ENCODE data around the gene BSN. TPM values are rescaled to one million over a fixed set of nuclear protein-coding genes. Genes with fewer than 3 reads are reported as not detected.

The BSN gene
- total and polyA plus RNA-seq, 2 experiments from 2014 or later: 0.50 to 5.1 TPM

- H3K79me2 ChIP-seq (replicated peaks; ENCODE audit: insufficient read depth): no peaks in the 10 kb centered on the region
- DNase-seq (ENCODE audit: low spot score): no peak
- H3K9me3 Mint-ChIP-seq: no peaks in the 10 kb centered on the region
- peaks cover 18% of the 10 kb centered on the region for H3K4me1 Mint-ChIP-seq
- TF ChIP-seq NANOG (IDR thresholded peaks at IDR 0.05; ENCODE audit: borderline replicate concordance) (no peak), STAT1 (IDR thresholded peaks at IDR 0.05; ENCODE audit: unreplicated experiment) (no peak)
- no peak overlapping the region for H3K27ac ChIP-seq (ENCODE audit: low read depth)
- no peak overlapping the region for H3K4me3 ChIP-seq
- no peaks in the 10 kb centered on the region for H3K9me2 ChIP-seq (ENCODE audit: insufficient read depth)
- peaks cover 6% of the 10 kb centered on the region for H4K20me1 ChIP-seq (replicated peaks; ENCODE audit: insufficient read depth)
- H3K36me3 Mint-ChIP-seq (ENCODE audit: low read depth): peaks cover 15% of the 10 kb centered on the region
- H3K27me3 ChIP-seq (ENCODE audit: insufficient read depth): no peaks in the 10 kb centered on the region
- H3K36me3 ChIP-seq (ENCODE audit: insufficient read depth): no peaks in the 10 kb centered on the region
- H3F3A ChIP-seq (replicated peaks; ENCODE audit: low read depth): no peaks in the 10 kb centered on the region; the same call in 1 of the 2 replicates
- H3K27me3 Mint-ChIP-seq (ENCODE audit: insufficient read depth, low read depth, poor library complexity): peaks cover 24% of the 10 kb centered on the region
- no peak for ATAC-seq
- H3K4me1 ChIP-seq (ENCODE audit: insufficient read depth): no peaks in the 10 kb centered on the region
- H3K4me2 ChIP-seq: no peak overlapping the region
- no peak overlapping the region for H3K4me3 Mint-ChIP-seq
- no peak overlapping the region for H3K27ac Mint-ChIP-seq
- H2AFZ ChIP-seq: no peak overlapping the region
Measured at GRCh38 chr3:49704629-49705028, 150.4 kb downstream of the BSN start.

GRCh38 chr3:49705390-49705960 is 151.2 kb downstream of the BSN start:
- DNase-seq (ENCODE audit: low spot score) (no peak), ATAC-seq (no peak)
- H3K4me3 Mint-ChIP-seq: no peak overlapping the region
- Histone ChIP-seq H3K79me2 (replicated peaks; ENCODE audit: insufficient read depth) (no peaks in the 10 kb centered on the region), H3K4me3 (no peak overlapping the region), H3K27ac (ENCODE audit: low read depth) (no peak overlapping the region), H3K9me2 (ENCODE audit: insufficient read depth) (no peaks in the 10 kb centered on the region), H3K4me1 (ENCODE audit: insufficient read depth) (no peaks in the 10 kb centered on the region), H3F3A (replicated peaks; ENCODE audit: low read depth) (no peaks in the 10 kb centered on the region; the same call in 1 of the 2 replicates), H3K27me3 (ENCODE audit: insufficient read depth) (no peaks in the 10 kb centered on the region), H4K20me1 (replicated peaks; ENCODE audit: insufficient read depth) (peaks cover 10% of the 10 kb centered on the region), H3K4me2 (no peak overlapping the region), H3K36me3 (ENCODE audit: insufficient read depth) (no peaks in the 10 kb centered on the region), H2AFZ (no peak overlapping the region)
- peaks cover 24% of the 10 kb centered on the region for H3K27me3 Mint-ChIP-seq (ENCODE audit: insufficient read depth, low read depth, poor library complexity)
- H3K27ac Mint-ChIP-seq: no peak overlapping the region
- peaks cover 15% of the 10 kb centered on the region for H3K36me3 Mint-ChIP-seq (ENCODE audit: low read depth)
- H3K9me3 Mint-ChIP-seq: no peaks in the 10 kb centered on the region
- peaks cover 18% of the 10 kb centered on the region for H3K4me1 Mint-ChIP-seq
- TF ChIP-seq CREB1 (CRISPR knock-in tag; IDR thresholded peaks at IDR 0.05; ENCODE audit: low read depth) (no peak), ZNF114 (CRISPR knock-in tag; IDR thresholded peaks at IDR 0.05) (no peak), ZNF462 (CRISPR knock-in tag; IDR thresholded peaks at IDR 0.05) (no peak), STAT1 (IDR thresholded peaks at IDR 0.05; ENCODE audit: unreplicated experiment) (no peak), EZH2 (IDR thresholded peaks at IDR 0.05; ENCODE audit: low read depth, unreplicated experiment) (no peak), ZNF331 (CRISPR knock-in tag; IDR thresholded peaks at IDR 0.05; ENCODE audit: low read depth) (no peak), POLR2AphosphoS5 (IDR thresholded peaks at IDR 0.05; ENCODE audit: low read depth) (no peak), ETS1 (IDR thresholded peaks at IDR 0.05) (no peak), CTCF (conservative IDR thresholded peaks at IDR 0.05; ENCODE audit: low read depth in 2 of 2) (no peak), EZH2phosphoT487 (IDR thresholded peaks at IDR 0.05; ENCODE audit: unreplicated experiment) (no peak)
